T-cell (primary cell): Measurements from ENCODE around the gene MCM3. TPM values are rescaled to one million over a fixed set of nuclear protein-coding genes. Genes with fewer than 3 reads are reported as not detected.
A peak's percentile ranks its signal among the peaks of the same experiment; 100 is the strongest.

Experiments used
- ATAC-seq, 4 experiments: fragments of 200-7000 bp in 3 of 4; fragments of 150-1000 bp in 1 of 4; cut with Tn5 transposase; replicated peaks in 1 of 4; 1 replicate in 3 of 4; 2 replicates in 1 of 4; pipeline ENCODE4 v1.10.0; 2021; ENCODE audit warnings: moderate library complexity in 3 of 4, mild to moderate bottlenecking in 2 of 4, moderate number of reproducible peaks in 1 of 4
- CTCF ChIA-PET, 2 donors: fragments of 300-600 bp; sonication (Branson Sonifier 250); formaldehyde crosslinking; loops; one replicate each; lab custom pipeline; 2022; ENCODE audit warnings: antibody characterized with exemption in 2 of 2; lab: Charles Lee
- POLR2A ChIA-PET, 2 donors: fragments of 300-600 bp; sonication (Branson Sonifier 250); formaldehyde crosslinking; loops; one replicate each; lab custom pipeline; 2022; ENCODE audit warnings: antibody characterized with exemption in 2 of 2; lab: Charles Lee
- DNase-seq, 35 experiments: peaks; one replicate each; pipeline versions ENCODE4 v3.0.0 to v3.0.0-alpha.2; 2013 to 2023
- H3K27ac ChIP-seq: one replicate; pipeline ENCODE4 v1.5.1; 2013; ENCODE audit warnings: low read length
- H3K27me3 ChIP-seq, 2 experiments: replicated peaks in 1 of 2; 1 replicate in 1 of 2; 2 replicates in 1 of 2; pipeline versions ENCODE4 v1.6.1 to v1.7.0; 2013; ENCODE audit warnings: low read length in 1 of 2, mixed read lengths in 1 of 2; ENCODE audit not compliant: control insufficient read depth in 2 of 2, insufficient read depth in 2 of 2; ENCODE audit errors: extremely low read depth in 1 of 2
- H3K36me3 ChIP-seq, 2 donors: 1 replicate in 1 of 2; 2 replicates in 1 of 2; pipeline versions ENCODE4 v1.6.1 to v1.7.0; 2013; ENCODE audit warnings: low read length in 1 of 2; ENCODE audit not compliant: control insufficient read depth in 2 of 2, insufficient read depth in 1 of 2; ENCODE audit errors: extremely low read depth in 1 of 2
- H3K4me1 ChIP-seq, 2 experiments: 1 replicate in 1 of 2; 2 replicates in 1 of 2; pipeline versions ENCODE4 v1.6.1 to v1.7.0; 2013; ENCODE audit warnings: low read length in 2 of 2, mixed read lengths in 1 of 2; ENCODE audit not compliant: insufficient read depth in 2 of 2, control insufficient read depth in 1 of 2; ENCODE audit errors: extremely low read depth in 1 of 2
- H3K4me3 ChIP-seq, 2 donors: 1 replicate in 1 of 2; 2 replicates in 1 of 2; pipeline versions ENCODE4 v1.5.1 to v1.7.0; 2013; ENCODE audit warnings: mild to moderate bottlenecking in 2 of 2, low read length in 1 of 2, moderate library complexity in 1 of 2; ENCODE audit not compliant: control insufficient read depth in 1 of 2; ENCODE audit errors: extremely low read depth in 1 of 2
- H3K9me3 ChIP-seq: 2 replicates; pipeline ENCODE4 v1.7.0; 2013
- H3K27ac Mint-ChIP-seq, 2 donors: one replicate each; pipeline ENCODE4 v1.8.0; 2020 to 2021; ENCODE audit warnings: mild to moderate bottlenecking in 2 of 2, mixed read lengths in 2 of 2
- H3K27me3 Mint-ChIP-seq, 2 donors: one replicate each; pipeline ENCODE4 v1.8.0; 2021 to 2022; ENCODE audit warnings: mixed read lengths in 2 of 2
- H3K36me3 Mint-ChIP-seq: one replicate; pipeline ENCODE4 v1.8.0; 2021; ENCODE audit warnings: mixed read lengths
- H3K4me1 Mint-ChIP-seq, 3 donors: one replicate each; pipeline ENCODE4 v1.8.0; 2020 to 2022; ENCODE audit warnings: mixed read lengths in 3 of 3, mild to moderate bottlenecking in 1 of 3
- H3K4me3 Mint-ChIP-seq, 3 donors: one replicate each; pipeline ENCODE4 v1.8.0; 2020 to 2022; ENCODE audit warnings: mild to moderate bottlenecking in 3 of 3, mixed read lengths in 3 of 3, moderate library complexity in 3 of 3
- H3K9me3 Mint-ChIP-seq, 3 donors: one replicate each; pipeline ENCODE4 v1.8.0; 2020 to 2022; ENCODE audit warnings: mixed read lengths in 3 of 3
- WGBS: methylation state at CpG from one replicate; pipeline ENCODE4 v1.1.5; 2013; ENCODE audit warnings: missing lambda C conversion rate; ENCODE audit not compliant: insufficient coverage; 5-methylcytosine and 5-hydroxymethylcytosine counted together
- total RNA-seq, 35 experiments: library from RNA in 6 of 35; stranded (reverse) in 6 of 35; fragments of 120-200 nt in 1 of 35; gene quantifications; one replicate each; pipeline versions ENCODE4 v1.2.1 to v1.2.4 and lab custom pipeline; 2013 to 2026

The MCM3 gene
- total RNA-seq, 5 donors from 2014 or later (not counting 1 experiment from before 2014, with no cell fraction given), result 22.9 to 52.1 (median 47.5) TPM

DNA sequence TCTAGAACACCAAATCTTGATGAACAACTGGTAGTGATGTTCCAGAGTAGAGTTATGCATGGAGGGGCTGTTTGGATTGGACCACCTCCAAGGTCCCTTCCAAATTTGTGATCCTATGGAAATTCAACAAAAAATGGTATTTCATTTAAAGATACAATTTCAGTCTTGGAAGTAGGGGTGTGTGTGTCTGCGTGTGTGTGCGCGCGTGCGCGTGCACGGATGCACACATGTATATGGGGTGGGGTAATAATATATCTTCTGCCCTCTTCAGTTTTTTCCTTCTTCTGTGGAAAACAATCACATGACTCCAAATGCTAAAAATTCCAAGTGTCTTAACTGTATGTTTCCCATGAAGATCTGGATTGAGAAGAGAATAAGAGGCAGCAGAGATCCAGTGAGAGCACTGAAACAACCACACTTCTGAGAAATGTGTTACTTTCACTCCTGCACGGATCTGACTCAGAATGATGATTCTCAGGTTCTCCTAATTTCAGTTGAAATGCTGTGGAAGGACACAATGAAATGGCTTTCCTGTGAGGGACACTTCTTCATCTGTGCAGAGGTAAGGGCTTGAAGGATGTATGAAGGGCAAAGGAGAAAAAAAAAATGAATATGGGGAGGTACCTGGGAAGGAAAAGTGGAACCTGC, 29.7 kb downstream of the MCM3 start:
- ChIA-PET POLR2A (interaction anchor here in 1 of 2 donors (0.7 kb wide), 1 partner anchor 800 kb away, joined by 3 read pairs; no protein-coding TSS in a partner anchor), CTCF (no interaction called here)
- Mint-ChIP-seq H3K4me1 (peaks cover 0 to 6% (median 4%) of the 10 kb centered on the region in 3 donors), H3K27me3 (peaks cover 11 to 36% of the 10 kb centered on the region in 2 donors), H3K36me3 (no peaks in the 10 kb centered on the region), H3K27ac (no peak overlapping the region), H3K4me3 (no peak overlapping the region), H3K9me3 (no peaks in the 10 kb centered on the region)
- H3K4me1 ChIP-seq, result no peaks in the 10 kb centered on the region
- no peak overlapping the region for H3K27ac ChIP-seq
- H3K36me3 ChIP-seq, result no peaks in the 10 kb centered on the region
- peaks cover 2 to 8% of the 10 kb centered on the region in 2 experiments for H3K27me3 ChIP-seq
- no peak overlapping the region for H3K4me3 ChIP-seq
- ATAC-seq (no peak), DNase-seq (no peak)
- H3K9me3 ChIP-seq, result no peaks in the 10 kb centered on the region
- 14% methylated on average over 1 of the region's 8 CpGs for WGBS

DNA sequence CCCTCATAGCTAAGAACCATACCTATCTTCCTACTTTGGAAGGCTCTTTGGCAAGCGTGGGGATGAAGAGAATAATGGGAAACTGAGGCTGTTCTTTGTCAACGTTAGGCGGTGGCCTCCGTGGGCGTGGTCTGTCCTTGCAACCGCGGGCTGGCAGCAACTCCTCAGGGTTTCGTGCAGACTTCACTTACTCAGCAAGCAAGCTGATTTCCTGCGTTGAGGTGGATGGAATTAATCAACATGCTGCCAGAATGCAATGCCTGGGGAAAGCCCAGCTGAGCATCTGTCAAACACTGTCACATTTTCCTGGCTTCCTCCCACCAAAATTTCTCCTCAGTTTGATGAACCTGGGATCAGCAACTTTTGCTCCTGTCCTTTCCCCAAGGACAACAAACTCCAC, 31.0 kb downstream of the MCM3 start:
- peaks cover 2 to 9% of the 10 kb centered on the region in 2 experiments for H3K27me3 ChIP-seq
- H3K36me3 ChIP-seq, result no peaks in the 10 kb centered on the region
- Mint-ChIP-seq H3K27ac (no peak overlapping the region), H3K27me3 (peaks cover 15 to 38% of the 10 kb centered on the region in 2 donors), H3K4me3 (no peak overlapping the region), H3K9me3 (no peaks in the 10 kb centered on the region), H3K4me1 (peaks cover 0 to 6% (median 4%) of the 10 kb centered on the region in 3 donors), H3K36me3 (no peaks in the 10 kb centered on the region)
- no peaks in the 10 kb centered on the region for H3K9me3 ChIP-seq
- POLR2A ChIA-PET, result interaction anchor here in 1 of 2 donors (0.6 kb wide), 1 partner anchor 421 kb away, joined by 4 read pairs; no protein-coding TSS in a partner anchor
- no peak overlapping the region for H3K27ac ChIP-seq
- CTCF ChIA-PET, result interaction anchor here (0.7 to 1.4 kb wide), 2 partner anchors 10 to 15 kb away, joined by 5 to 13 read pairs; no protein-coding TSS in a partner anchor
- 4% methylated on average over 4 of the region's 9 CpGs for WGBS
- DNase-seq, result peak in 1 of 35 experiments; percentile 6
- no peaks in the 10 kb centered on the region for H3K4me1 ChIP-seq
- H3K4me3 ChIP-seq, result no peak overlapping the region
- no peak for ATAC-seq

DNA sequence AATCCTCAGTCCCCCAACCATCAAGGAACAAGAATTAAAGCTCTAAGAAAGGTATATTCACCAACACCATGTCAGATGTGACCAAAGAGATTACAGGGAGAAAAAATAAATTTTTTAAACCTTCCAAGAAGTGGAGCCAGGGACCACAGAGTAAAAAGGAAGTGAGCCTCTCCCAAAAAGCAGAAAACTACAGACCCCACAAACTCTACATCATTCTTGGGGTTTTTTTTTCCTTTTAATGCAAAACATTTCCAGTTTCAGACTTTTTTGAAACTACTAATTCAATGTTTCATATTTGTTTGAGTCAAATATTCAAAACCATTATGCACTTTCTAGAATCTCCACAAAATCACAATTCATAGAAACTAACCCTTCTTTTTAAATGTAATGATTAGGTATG, 33.4 kb downstream of the MCM3 start:
- Histone ChIP-seq H3K36me3 (no peaks in the 10 kb centered on the region), H3K27me3 (peaks cover 2 to 12% of the 10 kb centered on the region in 2 experiments), H3K27ac (no peak overlapping the region), H3K4me3 (no peak overlapping the region), H3K9me3 (no peaks in the 10 kb centered on the region), H3K4me1 (no peaks in the 10 kb centered on the region)
- Mint-ChIP-seq H3K27me3 (peaks cover 19 to 36% of the 10 kb centered on the region in 2 donors), H3K27ac (no peak overlapping the region), H3K4me3 (no peak overlapping the region), H3K9me3 (no peaks in the 10 kb centered on the region), H3K36me3 (no peaks in the 10 kb centered on the region), H3K4me1 (peaks cover 0 to 6% (median 4%) of the 10 kb centered on the region in 3 donors)
- ATAC-seq, result no peak
- no peak for DNase-seq
- CTCF ChIA-PET, result interaction anchor here (0.6 to 1.0 kb wide), 2 partner anchors 12 kb away, joined by 3 to 4 read pairs; no protein-coding TSS in a partner anchor
- POLR2A ChIA-PET, result no interaction called here

DNA sequence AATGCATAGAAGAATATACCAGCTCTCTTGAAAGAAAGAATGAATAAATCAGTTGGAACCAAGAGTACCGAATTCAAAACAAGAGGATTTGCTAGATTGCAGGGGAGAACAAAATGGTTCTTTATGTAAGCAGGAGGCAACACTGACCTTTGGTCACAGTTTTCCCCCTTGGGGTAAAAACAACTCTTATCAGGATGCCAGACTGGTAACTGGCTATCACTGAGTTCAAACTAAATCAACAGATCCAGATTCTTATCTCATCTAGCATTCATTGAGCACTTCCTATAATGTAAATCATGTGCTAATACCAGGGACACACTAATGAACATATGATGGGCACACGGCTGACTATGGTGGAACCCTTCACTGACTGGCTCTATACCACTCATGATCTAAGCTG, 35.5 kb downstream of the MCM3 start:
- no peaks in the 10 kb centered on the region for H3K36me3 Mint-ChIP-seq
- CTCF ChIA-PET, result no interaction called here

DNA sequence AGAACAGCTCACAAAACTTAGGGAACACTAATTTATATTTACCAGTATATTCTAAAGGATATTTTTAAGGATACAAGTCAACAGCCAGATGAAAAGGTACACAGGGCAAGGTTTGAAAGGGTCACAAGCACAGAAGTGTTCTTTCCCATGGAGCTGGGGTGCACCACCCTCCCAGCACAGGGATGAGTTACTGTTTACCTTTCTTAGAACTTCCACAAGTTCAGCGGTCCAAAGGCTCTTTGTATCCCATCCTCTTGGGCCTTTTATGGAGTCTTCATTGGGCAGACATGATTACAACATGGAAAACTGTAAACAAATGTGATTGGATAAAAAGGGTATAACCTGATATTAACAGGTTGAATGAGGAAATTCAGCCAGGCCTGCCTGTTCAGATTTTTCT, 39.1 kb downstream of the MCM3 start:
- H3K9me3 ChIP-seq, result no peaks in the 10 kb centered on the region
- peaks cover 0 to 6% of the 10 kb centered on the region in 2 experiments for H3K27me3 ChIP-seq
- CTCF ChIA-PET, result no interaction called here
- Mint-ChIP-seq H3K36me3 (no peaks in the 10 kb centered on the region), H3K27me3 (peaks cover 2 to 7% of the 10 kb centered on the region in 2 donors), H3K9me3 (no peaks in the 10 kb centered on the region), H3K4me3 (no peak overlapping the region), H3K27ac (no peak overlapping the region), H3K4me1 (peaks cover 0 to 10% (median 4%) of the 10 kb centered on the region in 3 donors)
- WGBS, result no CpG with 5 or more reads among the region's 1 CpG
- DNase-seq (no peak), ATAC-seq (no peak)
- H3K27ac ChIP-seq, result no peak overlapping the region
- H3K4me3 ChIP-seq, result no peak overlapping the region
- no peaks in the 10 kb centered on the region for H3K4me1 ChIP-seq
- POLR2A ChIA-PET, result no interaction called here
- no peaks in the 10 kb centered on the region for H3K36me3 ChIP-seq

More for the DNA sequence above, 35.5 kb downstream of the MCM3 start:
- H3K27me3 ChIP-seq, result peaks cover 0 to 12% of the 10 kb centered on the region in 2 experiments
- Mint-ChIP-seq H3K27ac (no peak overlapping the region), H3K4me3 (no peak overlapping the region), H3K4me1 (peaks cover 0 to 4% (median 4%) of the 10 kb centered on the region in 3 donors), H3K27me3 (peaks cover 10 to 20% of the 10 kb centered on the region in 2 donors), H3K9me3 (no peaks in the 10 kb centered on the region)
- no peak for ATAC-seq
- no peaks in the 10 kb centered on the region for H3K36me3 ChIP-seq
- no peak for DNase-seq
- POLR2A ChIA-PET, result no interaction called here
- H3K4me1 ChIP-seq, result no peaks in the 10 kb centered on the region
- H3K27ac ChIP-seq, result no peak overlapping the region
- 93% methylated on average over 2 of the region's 2 CpGs for WGBS
- no peak overlapping the region for H3K4me3 ChIP-seq
- H3K9me3 ChIP-seq, result no peaks in the 10 kb centered on the region

DNA sequence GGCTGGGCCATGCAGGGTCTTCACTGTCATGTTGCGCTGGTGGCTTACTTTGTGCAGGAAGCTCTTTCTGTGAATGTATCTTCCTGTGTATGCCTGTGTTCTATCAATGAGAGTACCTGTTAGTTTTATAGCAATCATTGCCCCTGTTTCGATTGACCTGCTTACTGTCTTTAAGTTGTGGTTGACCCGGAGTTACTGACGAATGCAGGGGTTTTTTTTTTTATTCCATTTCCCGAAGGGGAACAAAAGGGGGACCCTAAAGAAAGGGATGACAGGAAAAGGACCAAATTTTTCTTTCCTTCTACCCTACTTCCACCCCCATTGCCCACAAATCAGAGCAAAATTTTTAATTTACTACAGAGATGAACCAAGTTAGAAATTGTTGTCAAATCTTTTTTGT, 40.1 kb downstream of the MCM3 start, which contains the start of gene IL17F:
TSS of gene IL17F (minus strand) at position 101 of the 400 bp plus-strand sequence. CDS start at position 30, 71 bp downstream.
- CTCF ChIA-PET, result interaction anchor here in 1 of 2 donors (0.6 kb wide), 1 partner anchor 19 kb away, joined by 7 read pairs; no protein-coding TSS in a partner anchor
- H3K27me3 Mint-ChIP-seq, result peaks cover 2 to 7% of the 10 kb centered on the region in 2 donors
- H3K9me3 Mint-ChIP-seq, result no peaks in the 10 kb centered on the region

More for the DNA sequence above, 40.1 kb downstream of the MCM3 start, which contains the start of gene IL17F:
- WGBS, result 100% methylated on average over 2 of the region's 5 CpGs
- no peaks in the 10 kb centered on the region for H3K36me3 ChIP-seq
- no peak within 1 kb of the TSS for H3K4me3 ChIP-seq
- H3K27me3 ChIP-seq, result peaks cover 0 to 3% of the 10 kb centered on the region in 2 experiments
- POLR2A ChIA-PET, result no interaction called here
- no peaks in the 10 kb centered on the region for H3K9me3 ChIP-seq
- no peak within 1 kb of the TSS for H3K27ac Mint-ChIP-seq
- no peak for ATAC-seq
- no peaks in the 10 kb centered on the region for H3K4me1 ChIP-seq
- H3K36me3 Mint-ChIP-seq, result no peaks in the 10 kb centered on the region
- H3K27ac ChIP-seq, result no peak within 1 kb of the TSS
- H3K4me1 Mint-ChIP-seq, result peaks cover 0 to 10% (median 4%) of the 10 kb centered on the region in 3 donors
- H3K4me3 Mint-ChIP-seq, result no peak within 1 kb of the TSS
- no peak for DNase-seq
